ENCODE measurements around the gene HDAC2. TPM values are rescaled to one million over a fixed set of nuclear protein-coding genes. Genes with fewer than 3 reads are reported as not detected.

HDAC2 gene
- polyA plus RNA-seq, 3 donors = 29.6 to 67.7 (median 54.6) TPM

DNA sequence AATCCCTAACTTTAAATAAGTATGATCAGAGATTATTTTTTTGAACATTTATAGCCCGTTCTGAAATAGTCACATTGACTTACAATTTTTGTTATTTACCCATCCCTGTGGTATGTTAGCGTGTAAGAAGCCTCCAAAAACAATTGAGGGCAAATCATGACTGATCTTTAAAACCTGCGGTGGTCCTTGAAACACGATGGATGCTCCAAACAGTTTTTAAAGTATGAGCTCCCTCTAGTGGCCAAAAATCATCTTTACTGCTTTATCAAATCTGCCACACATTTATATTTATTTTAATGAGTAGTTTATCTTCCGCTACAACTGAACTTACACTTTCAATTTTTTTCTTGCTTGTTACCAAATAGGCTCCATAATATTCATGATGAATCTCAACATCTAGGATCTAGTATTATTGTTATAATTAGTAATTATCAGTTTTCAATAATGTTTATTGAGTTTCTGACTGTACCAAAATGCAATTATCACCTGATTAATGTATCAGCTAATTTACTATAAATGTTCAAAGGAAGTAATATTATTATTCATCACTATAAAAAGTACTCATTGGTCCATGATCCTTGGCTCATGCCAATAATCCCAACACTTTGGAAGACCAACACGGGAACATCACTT, 61.6 kb downstream of the HDAC2 start:
- WGBS (ENCODE audit: insufficient coverage) = no CpG with 5 or more reads among the region's 6 CpGs
- H3K27me3 ChIP-seq (ENCODE audit: control insufficient read depth in 2 of 2, insufficient read depth in 2 of 2, low read length in 2 of 2) = no peaks in the 10 kb centered on the region
- H3K9me3 Mint-ChIP-seq = no peaks in the 10 kb centered on the region
- no peaks in the 10 kb centered on the region for H3K36me3 Mint-ChIP-seq
- intact Hi-C loops (cut with micrococcal nuclease) = loop anchor here (5.0 to 10.0 kb wide), 3 partner anchors 1125 to 1725 kb away; no protein-coding TSS in a partner anchor
- H3K4me3 ChIP-seq (replicated peaks in 1 of 3; ENCODE audit: low read depth in 2 of 3, low read length in 3 of 3) = no peak overlapping the region
- peaks cover 0 to 1% (median 0%) of the 10 kb centered on the region in 3 donors for H3K27me3 Mint-ChIP-seq (ENCODE audit: low read depth in 3 of 3)
- peak; percentile 8 to 55 (median 41) for DNase-seq
- TF ChIP-seq, protein P1, sequence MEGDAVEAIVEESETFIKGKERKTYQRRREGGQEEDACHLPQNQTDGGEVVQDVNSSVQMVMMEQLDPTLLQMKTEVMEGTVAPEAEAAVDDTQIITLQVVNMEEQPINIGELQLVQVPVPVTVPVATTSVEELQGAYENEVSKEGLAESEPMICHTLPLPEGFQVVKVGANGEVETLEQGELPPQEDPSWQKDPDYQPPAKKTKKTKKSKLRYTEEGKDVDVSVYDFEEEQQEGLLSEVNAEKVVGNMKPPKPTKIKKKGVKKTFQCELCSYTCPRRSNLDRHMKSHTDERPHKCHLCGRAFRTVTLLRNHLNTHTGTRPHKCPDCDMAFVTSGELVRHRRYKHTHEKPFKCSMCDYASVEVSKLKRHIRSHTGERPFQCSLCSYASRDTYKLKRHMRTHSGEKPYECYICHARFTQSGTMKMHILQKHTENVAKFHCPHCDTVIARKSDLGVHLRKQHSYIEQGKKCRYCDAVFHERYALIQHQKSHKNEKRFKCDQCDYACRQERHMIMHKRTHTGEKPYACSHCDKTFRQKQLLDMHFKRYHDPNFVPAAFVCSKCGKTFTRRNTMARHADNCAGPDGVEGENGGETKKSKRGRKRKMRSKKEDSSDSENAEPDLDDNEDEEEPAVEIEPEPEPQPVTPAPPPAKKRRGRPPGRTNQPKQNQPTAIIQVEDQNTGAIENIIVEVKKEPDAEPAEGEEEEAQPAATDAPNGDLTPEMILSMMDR (IDR thresholded peaks at IDR 0.05) = peak; percentile 79
- H3K9ac ChIP-seq (ENCODE audit: insufficient read depth, low read length, poor library complexity, severe bottlenecking) = no peak overlapping the region
- peaks cover 2% of the 10 kb centered on the region for H3K4me1 Mint-ChIP-seq
- no peaks in the 10 kb centered on the region for H3K36me3 ChIP-seq (replicated peaks in 1 of 2; ENCODE audit: control insufficient read depth in 1 of 2, insufficient read depth in 2 of 2, low read length in 2 of 2)
- no peak overlapping the region for H3K27ac ChIP-seq (ENCODE audit: low read depth in 1 of 2, low read length in 2 of 2)
- H3K4me1 ChIP-seq (ENCODE audit: control insufficient read depth in 1 of 2, insufficient read depth in 2 of 2, low read length in 2 of 2) = no peaks in the 10 kb centered on the region
- H3K79me2 ChIP-seq (ENCODE audit: insufficient read depth, low read length) = no peaks in the 10 kb centered on the region
- H3K27ac Mint-ChIP-seq = no peak overlapping the region
- H2AFZ ChIP-seq (ENCODE audit: insufficient read depth, low read depth, low read length, poor library complexity, severe bottlenecking) = no peak overlapping the region
- no peaks in the 10 kb centered on the region for H3K9me3 ChIP-seq (replicated peaks in 1 of 2; ENCODE audit: control insufficient read depth in 1 of 2, insufficient read depth in 1 of 2, low read length in 2 of 2)
- no peaks in the 10 kb centered on the region for H4K20me1 ChIP-seq (ENCODE audit: insufficient read depth, low read length)
- H3K4me2 ChIP-seq (replicated peaks; ENCODE audit: extremely low read depth, low read length, poor library complexity, severe bottlenecking) = no peak overlapping the region
- H3K4me3 Mint-ChIP-seq = no peak overlapping the region

DNA sequence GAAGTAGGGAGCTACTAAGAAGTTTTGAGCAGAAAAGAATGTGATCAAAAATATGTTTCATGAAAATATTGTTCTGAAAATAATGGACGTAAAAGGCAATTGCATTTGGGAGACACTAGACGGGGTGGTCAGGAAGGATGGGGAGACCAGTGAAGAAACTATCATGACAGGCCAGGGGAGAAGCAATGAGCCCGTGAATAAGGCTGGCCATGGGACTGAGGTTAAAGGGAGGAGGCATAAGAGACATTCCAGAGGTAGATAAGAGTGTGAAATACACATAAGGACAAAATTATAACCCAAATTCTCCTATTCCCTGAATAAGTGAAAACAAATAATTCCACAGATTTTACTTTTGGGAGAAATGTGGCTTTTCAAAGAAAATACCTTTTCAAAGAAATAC, 62.1 kb downstream of the HDAC2 start:
- no peak overlapping the region for H3K9ac ChIP-seq (ENCODE audit: insufficient read depth, low read length, poor library complexity, severe bottlenecking)
- no peak overlapping the region for H3K4me3 ChIP-seq (replicated peaks in 1 of 3; ENCODE audit: low read depth in 2 of 3, low read length in 3 of 3)
- Mint-ChIP-seq H3K9me3 (no peaks in the 10 kb centered on the region), H3K4me1 (peaks cover 2% of the 10 kb centered on the region), H3K27ac (no peak overlapping the region), H3K4me3 (no peak overlapping the region), H3K36me3 (no peaks in the 10 kb centered on the region), H3K27me3 (ENCODE audit: low read depth in 3 of 3) (peaks cover 0 to 1% (median 0%) of the 10 kb centered on the region in 3 donors)
- no peak overlapping the region for H3K4me2 ChIP-seq (replicated peaks; ENCODE audit: extremely low read depth, low read length, poor library complexity, severe bottlenecking)
- H4K20me1 ChIP-seq (ENCODE audit: insufficient read depth, low read length) = no peaks in the 10 kb centered on the region
- WGBS (ENCODE audit: insufficient coverage) = 96% methylated on average over 2 of the region's 3 CpGs
- no peak for DNase-seq
- intact Hi-C loops (cut with micrococcal nuclease) = loop anchor here (5.0 to 10.0 kb wide), 3 partner anchors 1124 to 1724 kb away; no protein-coding TSS in a partner anchor
- no peaks in the 10 kb centered on the region for H3K36me3 ChIP-seq (replicated peaks in 1 of 2; ENCODE audit: control insufficient read depth in 1 of 2, insufficient read depth in 2 of 2, low read length in 2 of 2)
- TF ChIP-seq, protein P1 (IDR thresholded peaks at IDR 0.05) = no peak
- H3K9me3 ChIP-seq (replicated peaks in 1 of 2; ENCODE audit: control insufficient read depth in 1 of 2, insufficient read depth in 1 of 2, low read length in 2 of 2) = no peaks in the 10 kb centered on the region
- no peak overlapping the region for H3K27ac ChIP-seq (ENCODE audit: low read depth in 1 of 2, low read length in 2 of 2)
- H3K4me1 ChIP-seq (ENCODE audit: control insufficient read depth in 1 of 2, insufficient read depth in 2 of 2, low read length in 2 of 2) = no peaks in the 10 kb centered on the region
- H2AFZ ChIP-seq (ENCODE audit: insufficient read depth, low read depth, low read length, poor library complexity, severe bottlenecking) = no peak overlapping the region
- no peaks in the 10 kb centered on the region for H3K27me3 ChIP-seq (ENCODE audit: control insufficient read depth in 2 of 2, insufficient read depth in 2 of 2, low read length in 2 of 2)
- no peaks in the 10 kb centered on the region for H3K79me2 ChIP-seq (ENCODE audit: insufficient read depth, low read length)
